HG02798 (cell line): ENCODE results near the gene SLC38A5.
"Not testable (repeated sequence)": the region's sequence is repeated elsewhere in the genome, so short reads cannot be mapped to it uniquely, and the experiment has no call there.

ENCODE experiments used
- ATAC-seq: cut with Tn5 transposase; IDR thresholded peaks from one replicate; pipeline ENCODE4 v1.9.1; 2021; ENCODE audit warnings: mild to moderate bottlenecking; ENCODE audit not compliant: unreplicated experiment, poor library complexity

Gene SLC38A5

DNA sequence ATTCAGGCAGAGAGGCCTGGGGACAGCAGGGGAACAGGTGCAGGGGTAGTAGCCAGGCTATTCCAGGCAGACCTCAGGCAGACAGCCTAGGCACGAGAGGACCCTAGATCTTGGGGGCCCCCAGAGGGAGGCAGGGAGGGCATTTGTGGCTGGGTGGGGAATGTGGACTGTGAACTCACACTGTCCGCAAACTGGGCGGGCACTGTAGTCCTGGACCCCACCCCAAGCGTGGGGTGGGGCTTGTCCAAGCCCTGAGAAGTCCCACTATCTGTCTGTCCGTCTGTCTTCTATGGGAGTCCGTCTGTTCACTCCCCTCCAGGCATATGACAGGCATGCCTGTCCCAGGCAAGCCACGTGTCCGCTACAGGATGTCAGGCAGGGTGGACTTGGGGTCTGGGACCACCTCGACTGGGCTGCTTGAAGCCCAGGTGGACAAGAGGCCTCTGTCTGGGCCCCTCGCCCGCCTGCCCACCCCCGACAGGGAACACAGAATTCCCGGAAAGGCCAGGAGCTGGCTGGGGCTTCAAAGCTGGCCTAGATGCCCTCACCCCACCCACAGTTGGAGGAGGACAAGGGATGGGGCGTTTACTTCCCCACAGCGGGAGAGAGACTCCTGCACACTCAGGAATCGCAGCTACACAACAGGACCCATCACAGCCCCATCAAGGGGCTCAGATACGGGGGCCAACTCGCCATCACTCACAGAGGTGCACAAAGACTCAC, at the start of gene SLC38A5:
Gene SLC38A5 (minus strand): TSS at position 151 of the 723 bp plus-strand sequence. CDS start 2,336 bp downstream, outside the sequence.
- ATAC-seq, result no peak

DNA sequence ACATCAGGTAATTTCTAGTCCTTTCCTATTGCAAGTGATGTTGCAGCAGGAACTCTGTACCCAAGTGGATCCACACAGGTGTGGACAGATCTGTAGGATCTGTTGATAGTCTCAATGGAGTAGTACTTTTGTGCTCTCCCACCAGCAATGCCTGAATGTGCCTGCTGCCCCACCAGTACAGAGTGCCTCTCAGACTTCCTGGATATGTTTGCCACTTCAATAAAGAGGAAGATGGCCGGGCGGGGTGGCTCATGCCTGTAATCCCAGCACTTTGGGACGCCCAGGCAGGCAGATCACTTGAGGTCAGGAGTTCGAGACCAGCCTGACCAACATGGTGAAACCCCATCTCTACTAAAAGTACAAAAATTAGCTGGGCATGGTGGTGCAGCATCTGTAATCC, 49.4 kb upstream of the SLC38A5 start:
- ATAC-seq, result not testable (repeated sequence)

DNA sequence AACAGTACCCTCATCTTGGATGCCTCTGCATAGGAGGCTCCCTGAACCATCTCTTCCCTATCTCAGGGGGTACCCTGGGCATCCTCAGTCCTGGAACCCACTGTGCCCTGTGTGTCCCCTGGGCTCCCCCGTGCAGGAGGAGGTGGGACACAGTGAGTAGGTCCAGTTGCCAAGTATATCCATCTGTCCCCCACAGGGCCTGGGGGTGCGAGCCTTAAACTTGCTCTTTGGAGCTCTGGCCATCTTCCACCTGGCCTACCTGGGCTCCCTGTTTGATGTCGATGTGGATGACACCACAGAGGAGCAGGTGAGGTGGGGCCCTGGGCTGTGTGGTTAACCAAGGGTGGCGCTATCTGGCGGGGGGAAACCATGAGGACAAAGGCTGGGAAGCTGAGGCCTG, 46.9 kb upstream of the SLC38A5 start:
- ATAC-seq, result no peak

DNA sequence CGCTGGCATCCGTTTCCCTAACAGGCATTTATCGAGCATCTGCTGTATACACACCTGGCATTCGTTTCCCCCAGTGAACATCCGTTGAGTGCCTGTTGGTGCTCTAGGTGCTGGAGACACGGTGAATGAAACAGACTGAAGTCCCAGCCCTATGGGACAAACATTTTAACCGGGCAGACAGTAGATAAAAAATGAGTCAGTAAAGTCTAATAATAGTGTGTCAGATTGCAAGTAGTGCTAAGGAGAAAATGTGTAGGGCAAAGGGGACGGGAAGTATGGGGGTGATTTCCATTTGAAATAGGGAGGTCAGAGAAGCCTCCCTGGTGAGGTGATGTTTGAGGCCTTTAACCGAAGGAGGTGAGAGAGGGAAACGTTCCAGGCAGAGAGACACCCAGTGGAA, 46.2 kb upstream of the SLC38A5 start:
- no peak for ATAC-seq

DNA sequence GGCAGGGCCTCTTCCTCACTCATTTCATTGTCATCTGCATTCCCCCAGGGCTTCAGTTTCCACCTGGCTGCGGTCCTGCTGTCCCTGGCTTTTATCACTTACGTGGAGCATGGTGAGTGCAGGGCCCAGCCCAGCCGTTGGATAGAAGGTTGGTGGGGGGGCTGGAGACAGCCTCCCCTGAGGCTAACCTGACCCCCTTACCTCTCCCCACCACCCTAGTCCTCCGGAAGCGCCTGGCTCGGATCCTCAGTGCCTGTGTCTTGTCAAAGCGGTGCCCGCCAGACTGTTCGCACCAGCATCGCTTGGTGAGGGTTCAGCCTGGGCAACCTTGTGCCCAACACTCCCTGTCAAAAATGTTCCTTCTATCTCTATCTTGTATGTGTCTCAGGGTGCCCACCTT, 45.8 kb upstream of the SLC38A5 start:
- ATAC-seq, result no peak

DNA sequence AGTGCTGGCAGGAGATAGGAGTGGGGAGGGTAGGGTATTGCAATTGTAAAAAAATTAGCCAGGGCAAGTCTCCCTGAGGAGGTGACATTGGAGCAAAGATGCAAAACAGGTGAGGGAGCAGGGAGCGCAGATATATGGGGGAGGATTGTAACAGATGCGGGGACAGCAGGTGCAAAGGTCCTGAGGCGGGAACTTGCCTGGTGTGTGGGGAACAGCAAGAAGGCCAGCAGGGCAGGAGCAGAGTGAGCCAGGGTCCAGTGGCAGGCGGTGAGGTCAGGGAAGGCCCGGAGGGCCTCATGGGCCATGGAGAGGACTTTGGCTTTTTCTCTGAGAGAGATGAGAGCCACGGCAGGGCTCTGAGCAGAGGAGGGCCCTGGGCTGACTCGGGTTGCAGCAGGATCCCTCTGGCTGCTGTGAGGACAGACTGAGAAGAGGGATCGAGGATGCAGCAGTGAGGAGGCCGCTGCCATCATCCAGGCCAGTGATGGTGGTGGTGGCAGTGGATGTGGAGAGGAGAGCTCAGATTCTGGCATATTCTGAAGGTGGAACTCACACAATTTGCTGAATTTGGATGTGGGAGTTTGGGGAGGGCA, 44.9 kb upstream of the SLC38A5 start:
- no peak for ATAC-seq

DNA sequence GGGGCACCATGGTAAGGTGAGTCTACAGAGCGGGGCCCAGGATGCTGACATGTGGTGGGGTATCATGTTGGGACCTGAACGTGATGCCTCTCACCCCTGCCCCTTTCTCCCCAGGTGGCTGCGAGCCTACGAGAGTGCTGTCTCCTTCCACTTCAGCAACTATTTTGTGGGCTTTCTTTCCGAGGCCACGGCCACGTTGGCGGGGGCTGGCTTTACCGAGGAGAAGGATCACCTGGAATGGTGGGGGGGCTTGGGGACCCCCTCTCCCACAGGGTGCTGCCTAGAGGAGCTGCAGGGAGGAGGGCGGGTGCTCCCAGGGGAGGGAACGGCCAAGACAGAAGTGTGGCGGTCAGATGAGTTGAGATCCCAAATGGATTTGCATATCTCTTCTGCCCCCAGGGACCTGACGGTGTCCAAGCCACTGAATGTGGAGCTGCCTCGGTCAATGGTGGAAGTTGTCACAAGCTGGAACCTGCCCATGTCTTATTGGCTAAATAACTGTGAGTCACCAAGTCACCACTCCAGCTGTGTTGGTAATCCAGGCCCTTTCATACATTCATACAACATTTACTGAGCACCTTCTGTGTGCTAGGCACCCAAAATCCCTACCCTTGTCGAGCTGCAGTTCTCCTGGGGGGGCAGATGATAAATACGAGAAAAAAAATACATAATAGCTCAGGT, 44.2 kb upstream of the SLC38A5 start:
- ATAC-seq, result no peak

DNA sequence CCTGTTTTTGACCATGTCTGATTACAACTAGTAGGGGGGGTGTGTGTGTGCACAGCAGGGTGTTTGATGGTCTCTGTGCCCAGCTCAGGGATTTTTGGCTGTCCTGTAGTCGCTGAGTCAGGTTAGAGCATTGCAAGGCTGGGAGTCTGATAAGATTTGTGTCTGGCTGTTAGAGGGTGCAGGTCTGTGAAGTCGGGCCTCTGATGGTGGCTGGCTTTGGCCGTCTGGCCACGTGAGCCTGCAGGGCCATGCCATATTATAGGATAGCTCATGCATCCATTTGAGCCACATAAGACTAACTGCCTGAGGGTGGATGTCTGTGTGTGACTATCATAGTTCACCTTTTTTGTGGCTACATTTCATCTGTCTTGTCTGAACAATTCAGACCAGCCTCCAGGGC, 43.6 kb upstream of the SLC38A5 start:
- ATAC-seq, result no peak

DNA sequence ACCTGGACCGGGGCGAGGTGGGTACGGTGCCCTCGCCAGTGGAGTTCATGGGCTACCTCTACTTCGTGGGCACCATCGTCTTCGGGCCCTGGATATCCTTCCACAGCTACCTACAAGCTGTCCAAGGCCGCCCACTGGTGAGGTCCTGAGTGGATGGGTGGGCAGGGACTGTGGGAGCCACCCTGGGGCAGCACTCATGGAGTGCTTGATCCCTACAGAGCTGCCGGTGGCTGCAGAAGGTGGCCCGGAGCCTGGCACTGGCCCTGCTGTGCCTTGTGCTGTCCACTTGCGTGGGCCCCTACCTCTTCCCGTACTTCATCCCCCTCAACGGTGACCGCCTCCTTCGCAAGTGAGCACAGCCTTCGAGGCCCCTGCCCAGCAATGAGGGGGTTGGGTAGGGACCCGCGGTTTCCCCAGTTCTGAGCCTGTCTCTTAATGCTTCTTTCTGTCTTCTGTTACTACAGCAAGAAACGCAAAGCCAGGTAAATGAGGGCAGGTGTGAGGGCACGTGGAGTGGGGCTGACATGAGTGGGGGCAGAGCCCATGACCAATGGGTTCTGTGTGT, 42.4 kb upstream of the SLC38A5 start:
- no peak for ATAC-seq

DNA sequence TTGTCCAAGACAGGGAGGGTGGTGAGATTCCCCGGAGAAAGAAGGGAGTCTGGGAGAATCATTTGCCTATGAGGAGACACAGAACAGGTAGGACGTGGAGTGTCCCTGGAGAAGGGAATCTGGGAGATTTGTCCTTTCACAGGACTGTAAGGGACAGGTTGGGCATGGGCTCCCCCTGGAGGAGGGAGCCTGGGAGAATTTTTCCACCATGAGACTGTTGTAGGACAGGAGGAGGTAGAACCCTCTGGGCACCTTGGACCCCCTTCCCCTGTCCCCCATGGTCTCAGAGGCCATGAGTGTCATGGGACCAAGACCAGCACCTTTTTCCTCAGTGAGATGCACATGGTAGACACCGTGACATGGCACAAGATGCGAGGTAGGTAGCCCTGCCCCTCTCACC, 41.5 kb upstream of the SLC38A5 start:
- no peak for ATAC-seq

DNA sequence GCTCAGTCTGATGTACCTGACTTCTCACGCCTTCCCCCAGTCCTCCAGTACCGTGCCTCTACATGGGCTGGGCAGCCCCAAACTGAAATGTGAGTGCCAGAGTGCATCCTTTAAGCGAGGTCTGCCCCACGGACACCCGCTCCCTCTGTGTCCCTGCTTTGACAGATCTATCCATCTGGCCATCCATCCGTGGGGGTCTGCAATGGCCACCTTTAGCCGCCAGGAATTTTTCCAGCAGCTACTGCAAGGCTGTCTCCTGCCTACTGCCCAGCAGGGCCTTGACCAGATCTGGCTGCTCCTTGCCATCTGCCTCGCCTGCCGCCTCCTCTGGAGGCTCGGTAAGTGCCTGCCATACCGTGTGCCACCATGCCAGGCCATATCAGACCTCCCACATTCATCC, 39.6 kb upstream of the SLC38A5 start:
- no peak for ATAC-seq

DNA sequence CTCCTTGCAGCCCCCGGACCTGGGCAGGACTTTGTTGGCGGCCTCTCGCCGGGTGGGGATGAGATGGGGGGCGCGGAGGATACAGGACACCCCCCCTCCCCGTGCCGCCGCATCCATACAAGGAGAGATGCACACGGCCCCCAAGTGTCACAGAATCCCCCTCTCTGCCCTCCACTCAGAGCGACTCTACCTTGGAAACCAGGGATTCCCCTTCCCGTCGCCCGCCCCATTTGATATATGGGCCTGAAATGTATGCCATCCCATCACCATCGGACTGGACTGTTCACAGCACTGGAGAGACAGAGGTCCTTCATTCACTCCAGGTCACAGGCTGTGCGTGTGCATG, 39.2 kb upstream of the SLC38A5 start:
- peak; percentile 3 for ATAC-seq

DNA sequence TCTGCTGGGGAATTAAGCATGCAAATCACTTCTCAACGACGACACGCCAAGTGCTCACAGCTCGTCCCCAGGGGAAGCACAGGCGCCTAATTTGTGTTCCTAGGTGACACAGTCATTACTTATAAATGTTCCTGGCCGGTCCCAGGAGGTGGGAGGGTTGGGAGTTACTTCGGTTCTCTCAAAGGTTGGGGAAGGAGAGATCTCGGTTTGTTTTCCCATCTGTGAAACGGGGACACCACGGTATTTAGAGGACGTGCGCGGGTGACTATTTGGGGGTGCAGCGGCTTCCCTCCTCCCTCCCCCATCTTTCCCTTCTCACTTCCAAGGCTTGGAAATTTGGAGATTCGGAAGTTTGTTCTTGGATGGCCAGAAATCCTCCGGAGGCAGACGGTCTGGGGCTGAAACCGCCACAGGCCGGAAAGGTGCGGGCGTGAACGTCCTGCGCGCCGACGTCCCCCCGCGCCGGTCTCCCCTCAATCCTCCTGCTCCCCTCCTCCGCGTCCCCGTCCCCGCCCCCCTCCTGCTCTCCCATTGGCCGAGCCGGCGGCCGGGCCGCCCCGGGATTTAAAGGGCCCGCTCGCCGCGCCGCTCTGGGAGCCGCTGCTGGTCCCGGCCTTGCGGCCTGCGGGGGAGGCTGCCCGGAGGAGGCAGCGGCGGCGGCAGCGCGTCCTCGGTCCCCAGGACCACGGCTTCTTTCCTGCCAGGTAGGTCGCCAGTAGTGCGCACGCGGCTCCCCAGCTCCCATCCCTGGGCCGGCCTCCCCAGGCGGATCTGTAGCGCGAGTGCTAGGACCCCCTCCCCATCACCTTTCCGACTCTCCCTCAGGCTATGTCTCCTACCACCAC, 38.6 kb upstream of the SLC38A5 start, which contains the start of gene PORCN:
Gene PORCN (plus strand): TSS at position 593 of the 845 bp plus-strand sequence. CDS start 829 bp downstream, outside the sequence.
- ATAC-seq, result peak; percentile 87

DNA sequence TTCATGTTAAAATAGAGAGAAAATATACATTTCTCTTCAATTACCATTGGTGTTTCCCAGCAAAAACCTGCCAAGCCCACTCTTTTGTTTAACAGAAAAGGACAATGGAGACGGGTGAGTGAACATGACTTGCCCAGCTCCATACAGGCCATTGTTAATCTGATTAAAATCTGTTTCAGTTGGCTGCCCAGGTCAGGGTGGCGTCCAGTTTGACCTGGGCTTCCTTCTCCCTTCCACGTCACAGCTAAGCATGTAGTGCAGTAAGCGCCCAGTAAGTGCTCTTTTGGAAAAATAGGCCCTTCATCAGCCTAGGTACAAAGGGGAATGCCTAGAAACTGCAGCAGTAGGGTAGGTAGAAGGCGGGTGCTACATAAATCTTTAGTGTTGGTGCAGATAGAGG, 37.2 kb upstream of the SLC38A5 start:
- ATAC-seq, result no peak

DNA sequence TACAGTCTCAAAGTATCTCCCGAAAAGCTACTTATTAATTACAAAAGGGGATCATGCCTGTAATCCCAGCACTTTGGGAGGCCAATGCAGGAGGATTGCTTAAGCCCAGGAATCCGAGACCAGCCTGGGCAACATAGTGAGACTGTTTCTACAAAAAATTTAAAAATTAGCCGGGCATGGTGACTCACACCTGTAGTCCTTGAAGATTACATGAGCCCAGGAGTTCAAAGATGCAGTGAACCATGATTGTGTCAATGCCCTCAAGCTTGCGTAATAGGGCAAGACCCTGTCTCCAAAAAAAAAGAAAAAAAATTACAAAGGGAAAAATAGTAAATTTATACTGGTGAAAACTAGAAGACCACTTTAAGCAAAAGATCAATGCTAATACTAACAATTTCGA, 35.4 kb upstream of the SLC38A5 start:
- no peak for ATAC-seq

DNA sequence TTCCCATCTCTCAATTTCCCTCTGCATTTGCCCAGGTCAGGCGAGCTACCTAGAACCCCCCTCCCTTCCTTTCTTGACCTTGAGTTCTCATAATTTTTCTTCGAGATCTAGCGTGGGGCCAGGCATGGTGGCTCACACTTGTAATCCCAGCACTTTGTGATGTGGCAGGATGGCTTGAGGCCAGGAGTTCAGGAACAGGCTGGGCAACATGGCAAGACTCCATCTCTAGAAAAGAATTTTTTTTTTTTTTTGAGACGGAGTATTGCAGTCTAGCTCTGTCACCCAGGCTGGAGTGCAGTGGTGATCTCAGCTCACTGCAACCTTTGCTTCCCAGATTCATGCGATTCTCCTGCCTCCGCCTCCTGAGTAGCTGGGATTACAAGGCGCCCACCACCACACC, 34.2 kb upstream of the SLC38A5 start:
- ATAC-seq, result no peak

DNA sequence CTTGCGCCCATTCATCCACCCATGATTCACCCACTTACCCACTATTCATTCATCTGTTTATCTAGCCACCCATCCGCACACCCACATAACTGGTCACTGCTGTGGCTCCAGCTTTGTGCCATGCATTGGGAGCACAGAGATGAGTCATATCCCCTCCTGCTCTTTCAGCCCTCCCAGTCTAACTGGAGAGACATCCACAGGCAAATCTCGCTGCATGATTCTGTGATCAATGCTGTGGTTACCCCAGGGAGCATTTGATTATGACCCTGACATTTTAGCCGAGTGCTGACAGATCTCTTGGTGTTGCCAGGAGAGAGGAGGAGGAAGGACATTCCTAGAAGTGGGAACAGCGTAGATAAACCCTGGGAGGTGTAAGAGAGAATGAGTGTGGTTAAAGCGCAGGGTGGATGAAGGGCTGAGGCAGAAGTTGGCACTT, 28.3 kb upstream of the SLC38A5 start:
- no peak for ATAC-seq

DNA sequence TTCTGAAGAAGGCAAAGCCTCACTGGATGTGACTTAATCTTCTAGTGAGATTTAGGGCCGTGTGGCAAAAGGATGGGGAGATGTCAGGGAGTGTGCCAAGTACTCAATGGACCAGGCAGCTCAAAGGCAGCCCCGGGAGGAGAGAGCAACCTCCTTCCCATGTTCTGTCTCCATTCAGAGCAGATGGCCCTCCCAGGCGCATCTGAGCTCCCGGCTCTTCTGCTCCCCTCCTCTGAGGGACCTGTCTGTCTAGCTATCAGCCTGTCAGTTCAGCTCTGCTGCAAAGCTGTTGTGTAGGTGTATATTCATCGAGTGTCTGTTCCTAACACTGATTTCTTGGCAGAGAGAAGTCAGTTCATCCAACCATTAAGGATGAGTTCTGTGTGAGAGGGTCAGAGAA, 27.8 kb upstream of the SLC38A5 start:
- no peak for ATAC-seq

DNA sequence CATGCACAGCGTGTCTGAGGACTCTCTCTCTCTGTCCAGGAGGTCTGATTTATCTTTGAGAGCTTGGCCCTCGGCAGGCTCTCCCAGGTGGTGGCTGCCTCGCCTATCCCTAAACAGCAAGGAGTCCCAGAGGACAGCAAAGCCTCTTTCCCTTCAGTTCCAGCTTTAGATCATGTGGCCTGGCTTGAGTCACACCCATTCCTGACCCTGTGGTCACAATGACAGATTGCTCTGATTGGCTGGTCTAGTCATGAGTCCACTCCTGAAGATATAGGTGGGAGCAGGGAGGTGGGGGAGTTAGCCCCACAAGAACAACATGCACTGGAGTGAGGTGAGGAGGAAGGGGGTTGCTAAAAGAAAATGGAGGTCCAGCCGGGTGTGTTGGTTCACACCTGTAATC, 26.6 kb upstream of the SLC38A5 start:
- ATAC-seq, result no peak

DNA sequence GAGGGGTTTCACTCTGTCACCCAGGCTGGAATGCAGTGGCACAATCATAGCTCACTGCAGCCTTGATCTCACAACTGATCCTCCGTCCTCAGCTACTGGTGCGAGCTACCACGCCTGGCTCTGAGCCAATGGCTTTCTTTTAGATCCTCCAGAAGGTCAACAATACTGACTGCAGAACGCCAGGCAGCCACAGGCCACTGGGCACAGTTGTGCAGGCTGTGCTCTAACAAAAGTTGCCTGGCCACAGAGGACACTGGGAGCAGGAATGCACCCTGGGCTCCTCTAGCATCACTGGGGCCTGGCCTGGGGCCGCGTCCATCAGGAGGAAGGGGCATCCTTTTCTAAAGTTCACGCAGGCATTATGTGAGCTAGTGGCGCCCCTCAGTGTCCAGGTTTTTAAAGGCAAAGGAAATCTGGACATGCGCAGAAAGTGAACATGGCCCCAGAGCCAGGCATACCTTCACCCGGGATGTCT, 23.9 kb upstream of the SLC38A5 start:
- ATAC-seq, result no peak
